ENCODE measurements around the gene SERPINA9.

Gene SERPINA9

GRCh38 chr14:94462763-94463572, 13.0 kb downstream of the SERPINA9 start:
- no peak for DNase-seq (ENCODE audit: low spot score)

GRCh38 chr14:94462219-94462551, 13.8 kb downstream of the SERPINA9 start:
- no peak for DNase-seq (ENCODE audit: low spot score)

- no peak for DNase-seq (ENCODE audit: low spot score)
These were observed 14.3 kb downstream of the SERPINA9 start for GRCh38 chr14:94461526-94462218.

GRCh38 chr14:94460631-94461416, 15.2 kb downstream of the SERPINA9 start:
- DNase-seq (ENCODE audit: low spot score) = no peak

GRCh38 chr14:94458558-94459205, 17.3 kb downstream of the SERPINA9 start:
- DNase-seq (ENCODE audit: low spot score) = no peak

- no peak for DNase-seq (ENCODE audit: low spot score)
These were observed 17.9 kb downstream of the SERPINA9 start for GRCh38 chr14:94458096-94458495.

GRCh38 chr14:94455928-94456327, 20.1 kb downstream of the SERPINA9 start:
- DNase-seq (ENCODE audit: low spot score) = no peak

- DNase-seq (ENCODE audit: low spot score) = no peak
These were observed 24.2 kb downstream of the SERPINA9 start for GRCh38 chr14:94451826-94452225.

- DNase-seq (ENCODE audit: low spot score) = no peak
These were observed 24.8 kb downstream of the SERPINA9 start for GRCh38 chr14:94451091-94451771.

- no peak for DNase-seq (ENCODE audit: low spot score)
These were observed 25.3 kb downstream of the SERPINA9 start for GRCh38 chr14:94450722-94451090.

- DNase-seq (ENCODE audit: low spot score) = no peak
These were observed 26.1 kb downstream of the SERPINA9 start for GRCh38 chr14:94449930-94450329.

- no peak for DNase-seq (ENCODE audit: low spot score)
These were observed 27.8 kb downstream of the SERPINA9 start for GRCh38 chr14:94448071-94448808.

GRCh38 chr14:94447206-94447605, 28.8 kb downstream of the SERPINA9 start:
- no peak for DNase-seq (ENCODE audit: low spot score)

- no peak for DNase-seq (ENCODE audit: low spot score)
These were observed 29.9 kb downstream of the SERPINA9 start for GRCh38 chr14:94446126-94446525.

- no peak for DNase-seq (ENCODE audit: low spot score)
These were observed 31.0 kb downstream of the SERPINA9 start for GRCh38 chr14:94445003-94445402.

- DNase-seq (ENCODE audit: low spot score) = no peak
These were observed 34.3 kb downstream of the SERPINA9 start for GRCh38 chr14:94441531-94442205.

- DNase-seq (ENCODE audit: low spot score) = no peak
These were observed 34.9 kb downstream of the SERPINA9 start for GRCh38 chr14:94441130-94441529.

GRCh38 chr14:94439453-94440057, 36.4 kb downstream of the SERPINA9 start:
- DNase-seq (ENCODE audit: low spot score) = no peak

- DNase-seq (ENCODE audit: low spot score) = no peak
These were observed 47.4 kb downstream of the SERPINA9 start for GRCh38 chr14:94428610-94429009.

All from SK-N-DZ (cell line).